ENCODE measurements around the gene CSF1.

GRCh38 chr1:109873278-109874175, 37.1 kb upstream of the CSF1 start:
- TF ChIP-seq CTCF (IDR thresholded peaks at IDR 0.05) (no peak), POLR2A (IDR thresholded peaks at IDR 0.05) (no peak)

Data from Peyer's patch (tissue), 4 donors.